HCT116 (cell line): Measurements from ENCODE around the gene SNRNP70. TPM values are rescaled to one million over a fixed set of nuclear protein-coding genes. Genes with fewer than 3 reads are reported as not detected.

Experiments used
- ATAC-seq: fragments of 200-7000 bp; cut with Tn5 transposase; 2 replicates; pipeline ENCODE4 v1.9.1; 2020; ENCODE audit warnings: mild to moderate bottlenecking, moderate library complexity
- BruUV-seq: library from RNA; stranded (reverse); fragments of 400-500 nt; replicated peaks from 2 replicates; lab custom pipeline; 2021; lab: Mats Ljungman, UMichigan
- CTCF ChIA-PET: fragments of 300-600 bp; sonication (Branson Sonifier 250); formaldehyde crosslinking; loops from one replicate; lab custom pipeline; 2021; ENCODE audit warnings: antibody characterized with exemption; lab: Charles Lee
- POLR2A ChIA-PET: fragments of 300-600, 350-600 bp; sonication (Branson Sonifier 250); formaldehyde crosslinking; loops from one replicate; lab custom pipeline; 2021; ENCODE audit warnings: antibody characterized with exemption; lab: Charles Lee
- RAD21 ChIA-PET, 2 experiments: fragments of 300-600 bp; sonication (Branson Sonifier 250); formaldehyde crosslinking; loops; one replicate each; lab custom pipeline; 2023; ENCODE audit warnings: low total read pairs in 2 of 2; ENCODE audit not compliant: uncharacterized antibody in 2 of 2, unreplicated experiment in 2 of 2, low non-redundant PET in 1 of 2; lab: Charles Lee
- DNase-seq: peaks from one replicate; pipeline ENCODE4 v3.0.0-alpha.2; 2010; ENCODE audit warnings: low read depth, low spot score
- H2AFZ ChIP-seq: fragments of 200-600 bp; shearing (Covaris generic), sonication (generic); 2 replicates; pipeline ENCODE4 v1.6.1; 2017; ENCODE audit warnings: low read depth, mixed run types, mixed read lengths, antibody characterized with exemption, low read length; ENCODE audit not compliant: poor library complexity, severe bottlenecking
- H3K27ac ChIP-seq: 2 replicates; pipeline ENCODE4 v1.5.1; 2012; ENCODE audit warnings: low read depth, low read length
- H3K27me3 ChIP-seq: fragments of 200-600 bp; sonication (generic); 2 replicates; pipeline ENCODE4 v1.6.1; 2016; ENCODE audit warnings: mixed run types, low read length, mixed read lengths; ENCODE audit not compliant: insufficient read depth
- H3K36me3 ChIP-seq, 2 experiments: fragments of 200-500 bp in 1 of 2; fragments of 200-600 bp in 1 of 2; sonication (Bioruptor generic) in 1 of 2; sonication (generic) in 1 of 2; 2 replicates each; pipeline versions ENCODE4 v1.5.1 to v1.6.1; 2014 to 2016; ENCODE audit warnings: low read length in 2 of 2, inconsistent platforms in 1 of 2, mixed read lengths in 1 of 2, mixed run types in 1 of 2; ENCODE audit not compliant: insufficient read depth in 2 of 2, control insufficient read depth in 1 of 2
- H3K4me1 ChIP-seq, 2 experiments: fragments of 200-600 bp in 1 of 2; sonication (generic) in 1 of 2; 2 replicates each; pipeline versions ENCODE4 v1.5.1 to v1.6.1; 2012 to 2017; ENCODE audit warnings: low read length in 2 of 2, inconsistent platforms in 1 of 2, mild to moderate bottlenecking in 1 of 2, mixed read lengths in 1 of 2, mixed run types in 1 of 2, moderate library complexity in 1 of 2; ENCODE audit not compliant: insufficient read depth in 2 of 2, control insufficient read depth in 1 of 2
- H3K4me2 ChIP-seq: fragments of 200-600 bp; sonication (generic); 2 replicates; pipeline ENCODE4 v1.6.1; 2017; ENCODE audit warnings: mixed run types, low read length, mixed read lengths
- H3K4me3 ChIP-seq, 2 experiments: fragments of 200-600 bp in 1 of 2; sonication (generic) in 1 of 2; replicated peaks in 1 of 2; 2 replicates each; pipeline ENCODE4 v1.5.1; 2011 to 2016; ENCODE audit warnings: low read length in 2 of 2, control low read depth in 1 of 2, low read depth in 1 of 2, mild to moderate bottlenecking in 1 of 2, mixed read lengths in 1 of 2, mixed run types in 1 of 2
- H3K79me2 ChIP-seq: fragments of 200-600 bp; sonication (generic); 2 replicates; pipeline ENCODE4 v1.6.1; 2017; ENCODE audit warnings: mild to moderate bottlenecking, mixed run types, low read length, moderate library complexity, mixed read lengths; ENCODE audit not compliant: insufficient read depth
- H3K9ac ChIP-seq: fragments of 200-600 bp; sonication (generic); 2 replicates; pipeline ENCODE4 v1.6.1; 2016; ENCODE audit warnings: low read length, mixed read lengths
- H3K9me2 ChIP-seq: fragments of 200-600 bp; sonication (generic), shearing (Covaris generic); 2 replicates; pipeline ENCODE4 v1.6.1; 2017; ENCODE audit warnings: mixed run types, mild to moderate bottlenecking, moderate library complexity; ENCODE audit not compliant: insufficient read depth
- H3K9me3 ChIP-seq, 2 experiments: fragments of 200-500 bp in 1 of 2; fragments of 200-600 bp in 1 of 2; sonication (Bioruptor generic) in 1 of 2; sonication (generic) in 1 of 2; 2 replicates each; pipeline ENCODE4 v1.6.1; 2014 to 2017; ENCODE audit warnings: low read length in 2 of 2, mixed read lengths in 2 of 2, inconsistent platforms in 1 of 2, low read depth in 1 of 2, mild to moderate bottlenecking in 1 of 2, mixed run types in 1 of 2, moderate library complexity in 1 of 2; ENCODE audit not compliant: control insufficient read depth in 1 of 2, insufficient read depth in 1 of 2
- H4K20me1 ChIP-seq: fragments of 200-600 bp; sonication (generic), shearing (Covaris generic); 2 replicates; pipeline ENCODE4 v1.6.1; 2017; ENCODE audit warnings: mixed run types, mild to moderate bottlenecking, moderate library complexity; ENCODE audit not compliant: insufficient read depth
- ATF3 ChIP-seq: IDR thresholded peaks from 2 replicates; pipeline ENCODE4 v1.6.1; 2012
- CEBPB ChIP-seq: IDR thresholded peaks from 2 replicates; pipeline ENCODE4 v1.6.1; 2012; ENCODE audit warnings: low read depth
- ELF1 ChIP-seq: IDR thresholded peaks from 2 replicates; pipeline ENCODE4 v1.6.1; 2012; ENCODE audit warnings: low read depth, borderline replicate concordance
- EZH2 ChIP-seq: fragments of 200-600 bp; sonication (generic); IDR thresholded peaks from 2 replicates; pipeline ENCODE4 v1.6.1; 2017; ENCODE audit warnings: antibody characterized with exemption, mixed run types
- POLR2AphosphoS5 ChIP-seq: IDR thresholded peaks from 2 replicates; pipeline ENCODE4 v1.6.1; 2011; ENCODE audit warnings: mild to moderate bottlenecking, low read depth, low read length, moderate library complexity
- RAD21 ChIP-seq: IDR thresholded peaks from 2 replicates; pipeline ENCODE4 v1.6.1; 2012; ENCODE audit warnings: low read depth, mild to moderate bottlenecking
- SP1 ChIP-seq: IDR thresholded peaks from 2 replicates; pipeline ENCODE4 v1.6.1; 2012; ENCODE audit warnings: low read depth
- SRF ChIP-seq: IDR thresholded peaks from 2 replicates; pipeline ENCODE4 v1.6.1; 2012; ENCODE audit warnings: low read depth
- intact Hi-C: fragments of 100-400 bp; cut with micrococcal nuclease; formaldehyde crosslinking; loops from 2 replicates; pipeline ENCODE4 v1.10.0; 2022
- total RNA-seq: library from RNA; stranded (reverse); gene quantifications from one replicate; pipeline ENCODE4 v1.2.1, GENCODE V29; 2021; ENCODE audit not compliant: unreplicated experiment
- TF ChIP-seq, protein P1 (sequence below): IDR thresholded peaks from 2 replicates; pipeline ENCODE4 v1.6.1; 2011; ENCODE audit warnings: mild to moderate bottlenecking, low read length, moderate library complexity; ENCODE audit not compliant: insufficient replicate concordance; ENCODE audit errors: extremely low read depth

SNRNP70 gene
- total RNA-seq, 1 experiment from 2014 or later, result 236 TPM

- peaks cover 21 to 37% of the 10 kb centered on the region in 2 experiments for H3K36me3 ChIP-seq
- no peak for DNase-seq
- intact Hi-C loops, result no loop called here
- H3K27ac ChIP-seq, result peak overlapping the region; percentile 94
- no peaks in the 10 kb centered on the region for H3K9me2 ChIP-seq
- TF ChIP-seq ATF3 (no peak), POLR2AphosphoS5 (no peak), ELF1 (no peak), RAD21 (no peak), SRF (no peak), EZH2 (no peak), CEBPB (no peak)
- peaks cover 35% of the 10 kb centered on the region; the same call in 1 of the 2 replicates for H4K20me1 ChIP-seq
- no peaks in the 10 kb centered on the region for H3K27me3 ChIP-seq
- RAD21 ChIA-PET, result no interaction called here
- H3K9ac ChIP-seq, result peak overlapping the region; percentile 78
- POLR2A ChIA-PET, result no interaction called here
- H3K9me3 ChIP-seq, result no peaks in the 10 kb centered on the region
- no peak overlapping the region for H2AFZ ChIP-seq
- H3K4me2 ChIP-seq, result peak overlapping the region; percentile 90
- H3K4me1 ChIP-seq, result peaks cover 6 to 25% of the 10 kb centered on the region in 2 experiments
- BruUV-seq, result no TSS peak
- peak overlapping the region; percentile 86 for H3K4me3 ChIP-seq
- peaks cover 60% of the 10 kb centered on the region for H3K79me2 ChIP-seq
- CTCF ChIA-PET, result interaction anchor here (0.8 kb wide), 1 partner anchor 11 kb away, joined by 3 read pairs; no protein-coding TSS in a partner anchor
- ATAC-seq, result no peak
Observed at GRCh38 chr19:49086296-49086695, 1.0 kb downstream of the SNRNP70 start.

DNA sequence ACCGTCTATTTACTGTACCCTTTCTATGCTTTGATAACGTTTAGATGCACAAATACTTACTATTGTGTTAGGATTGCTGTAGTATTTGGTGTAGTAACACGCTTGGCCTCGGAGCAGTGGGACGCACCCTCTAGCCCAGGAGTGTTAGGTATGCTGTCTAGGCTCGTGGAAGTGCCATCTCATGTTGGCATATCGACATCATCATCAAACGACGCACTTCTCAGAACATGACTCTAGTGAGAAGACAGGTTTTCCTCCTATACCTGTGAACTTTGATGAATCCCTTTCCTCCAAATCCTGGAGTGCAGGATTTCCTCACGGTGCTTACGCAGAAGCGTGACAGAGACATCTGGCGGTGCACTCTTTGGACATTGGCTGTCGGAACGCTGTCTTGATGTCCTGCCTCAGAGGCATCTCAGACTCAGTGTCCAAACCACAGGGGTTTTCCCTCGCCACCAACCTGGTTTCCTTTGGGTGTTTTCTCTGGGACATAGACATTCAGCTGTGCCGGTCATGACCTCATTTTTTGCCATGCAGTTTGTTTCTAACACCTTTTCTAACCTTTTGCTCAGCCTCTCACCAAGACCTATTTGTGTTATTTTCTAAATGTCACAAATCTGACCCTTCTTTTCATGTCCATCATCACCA lies 6.3 kb downstream of the SNRNP70 start:
- H3K9me3 ChIP-seq, result no peaks in the 10 kb centered on the region
- H3K27ac ChIP-seq, result no peak overlapping the region
- ATAC-seq (no peak), DNase-seq (no peak)
- POLR2A ChIA-PET, result no interaction called here
- no peak overlapping the region for H3K4me3 ChIP-seq
- peaks cover 38% of the 10 kb centered on the region; the same call in 1 of the 2 replicates for H4K20me1 ChIP-seq
- H2AFZ ChIP-seq, result no peak overlapping the region
- H3K9me2 ChIP-seq, result no peaks in the 10 kb centered on the region
- intact Hi-C loops, result no loop called here
- RAD21 ChIA-PET, result no interaction called here
- no TSS peak for BruUV-seq
- CTCF ChIA-PET, result no interaction called here
- peaks cover 99% of the 10 kb centered on the region for H3K79me2 ChIP-seq
- peaks cover 45 to 73% of the 10 kb centered on the region in 2 experiments for H3K36me3 ChIP-seq
- no peak overlapping the region for H3K9ac ChIP-seq
- H3K4me2 ChIP-seq, result no peak overlapping the region
- H3K27me3 ChIP-seq, result no peaks in the 10 kb centered on the region
- TF ChIP-seq, protein P1, sequence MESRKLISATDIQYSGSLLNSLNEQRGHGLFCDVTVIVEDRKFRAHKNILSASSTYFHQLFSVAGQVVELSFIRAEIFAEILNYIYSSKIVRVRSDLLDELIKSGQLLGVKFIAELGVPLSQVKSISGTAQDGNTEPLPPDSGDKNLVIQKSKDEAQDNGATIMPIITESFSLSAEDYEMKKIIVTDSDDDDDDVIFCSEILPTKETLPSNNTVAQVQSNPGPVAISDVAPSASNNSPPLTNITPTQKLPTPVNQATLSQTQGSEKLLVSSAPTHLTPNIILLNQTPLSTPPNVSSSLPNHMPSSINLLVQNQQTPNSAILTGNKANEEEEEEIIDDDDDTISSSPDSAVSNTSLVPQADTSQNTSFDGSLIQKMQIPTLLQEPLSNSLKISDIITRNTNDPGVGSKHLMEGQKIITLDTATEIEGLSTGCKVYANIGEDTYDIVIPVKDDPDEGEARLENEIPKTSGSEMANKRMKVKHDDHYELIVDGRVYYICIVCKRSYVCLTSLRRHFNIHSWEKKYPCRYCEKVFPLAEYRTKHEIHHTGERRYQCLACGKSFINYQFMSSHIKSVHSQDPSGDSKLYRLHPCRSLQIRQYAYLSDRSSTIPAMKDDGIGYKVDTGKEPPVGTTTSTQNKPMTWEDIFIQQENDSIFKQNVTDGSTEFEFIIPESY, result no peak
- no peak for TF ChIP-seq SP1
- peaks cover 3 to 12% of the 10 kb centered on the region in 2 experiments; a peak in 3 of 4 replicates for H3K4me1 ChIP-seq
